ENCODE measurements around the gene STARD3NL.
"Not testable (repeated sequence)": the region's sequence is repeated elsewhere in the genome, so short reads cannot be mapped to it uniquely, and the experiment has no call there.

The STARD3NL gene

GRCh38 chr7:38269704-38270346 lies 91.8 kb downstream of the STARD3NL start:
- not testable (repeated sequence) for DNase-seq

- not testable (repeated sequence) for DNase-seq
Measured at GRCh38 chr7:38270405-38270804, 92.4 kb downstream of the STARD3NL start.

DNA sequence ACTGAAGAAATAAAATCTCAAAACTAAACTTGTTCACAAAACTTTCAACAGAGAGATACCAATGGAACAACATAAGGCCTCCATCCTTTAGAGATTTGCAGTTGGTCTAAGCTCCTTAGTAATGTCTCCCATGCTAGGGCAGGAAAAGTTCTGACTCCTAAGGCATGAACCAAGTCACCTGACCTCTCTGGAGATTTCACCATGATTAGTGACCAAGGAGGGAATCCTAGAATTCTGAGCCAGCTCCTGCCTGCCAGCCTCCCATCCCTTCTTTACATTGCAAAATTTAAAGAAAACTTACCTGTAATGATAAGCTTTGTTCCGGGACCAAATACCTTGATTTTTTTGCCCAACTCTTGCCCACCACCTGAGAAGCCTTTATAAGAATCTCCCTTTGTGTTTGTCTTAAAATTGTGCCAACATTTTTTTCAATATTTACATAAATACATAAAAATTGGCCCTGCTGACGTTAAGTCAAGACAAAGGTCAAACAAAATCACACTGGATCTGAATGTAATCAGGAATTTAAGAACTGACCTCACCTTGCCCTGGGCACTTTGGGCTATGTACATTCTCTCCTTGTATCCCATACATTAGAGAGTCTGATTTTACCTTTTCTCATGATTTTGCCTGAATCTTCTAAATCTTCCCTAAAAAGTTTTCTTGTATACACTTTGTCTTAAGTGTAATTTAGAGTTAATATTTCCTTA lies 95.4 kb downstream of the STARD3NL start, which contains the start of gene TARP:
Gene TARP (minus strand): TSS at position 351 of the 710 bp plus-strand sequence.
- DNase-seq: no peak

- DNase-seq: no peak
Measured at GRCh38 chr7:38274486-38274885, 96.4 kb downstream of the STARD3NL start.

DNA sequence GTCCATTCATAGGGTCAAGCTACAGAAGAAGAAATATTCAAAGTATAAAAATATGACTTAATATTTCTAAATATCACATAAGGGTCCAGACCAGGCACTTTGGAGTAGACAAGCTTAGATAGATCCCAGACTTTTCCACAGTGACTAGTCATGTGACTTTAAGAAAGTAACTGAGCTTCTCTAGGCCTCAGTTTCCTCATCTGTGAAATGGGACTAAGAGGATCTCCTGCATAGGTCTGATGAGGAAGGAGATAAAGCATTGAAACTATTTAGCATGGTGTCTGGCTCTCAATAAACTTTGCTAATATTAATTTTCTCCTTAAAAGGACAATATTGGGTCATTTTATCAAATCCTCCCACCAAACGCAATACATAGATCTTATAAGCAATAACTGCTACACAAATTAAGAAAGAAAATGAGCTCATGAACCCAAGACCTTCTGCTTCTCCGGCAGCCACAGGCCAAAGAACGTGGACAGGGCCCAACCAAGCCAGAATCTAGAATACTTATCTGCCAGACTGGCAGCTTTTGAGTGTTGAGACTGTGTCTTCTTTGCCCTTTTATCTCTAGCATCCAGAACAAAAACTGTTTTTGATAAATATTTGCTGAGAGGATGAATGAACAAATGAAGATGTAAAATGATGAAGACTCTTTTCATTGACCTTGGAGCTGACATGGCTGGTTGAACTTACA lies 97.0 kb downstream of the STARD3NL start:
- no peak for DNase-seq

DNA sequence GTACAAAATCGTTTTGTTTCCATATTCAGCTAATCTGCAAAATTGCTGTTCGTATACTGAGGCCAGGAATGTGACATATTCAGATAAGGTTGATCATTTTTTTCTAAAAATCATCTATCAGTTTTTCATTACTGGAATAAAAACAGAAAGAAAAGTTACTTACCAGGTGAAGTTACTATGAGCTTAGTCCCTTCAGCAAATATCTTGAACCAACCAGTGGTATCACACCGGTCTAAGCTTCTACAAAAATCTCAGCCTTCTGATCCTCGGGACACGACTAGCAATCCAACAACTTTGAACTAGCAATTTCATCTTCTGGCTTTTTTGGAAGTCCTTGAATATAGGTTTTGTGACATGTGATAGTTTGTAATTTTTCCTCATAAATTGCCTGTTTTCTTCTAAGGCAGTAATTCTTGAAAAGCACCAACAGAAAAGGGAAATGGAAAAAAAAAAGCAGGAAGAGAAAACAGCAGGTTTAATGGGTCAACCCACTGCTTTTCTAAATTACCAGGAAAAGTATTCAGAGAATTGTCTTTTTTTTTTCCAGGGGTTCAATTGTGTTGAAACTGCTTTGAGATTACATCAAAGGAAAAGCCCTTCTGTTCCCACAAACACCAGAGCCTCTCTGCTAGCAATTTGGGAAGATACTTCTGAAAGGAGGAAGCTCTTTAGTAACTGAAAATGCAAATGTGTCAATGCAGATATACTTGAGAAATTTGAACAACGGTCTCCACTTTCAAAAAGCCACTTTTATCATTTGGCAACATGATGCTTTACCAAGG lies 98.2 kb downstream of the STARD3NL start:
- DNase-seq: no peak

- no peak for DNase-seq
Measured at GRCh38 chr7:38280000-38280399, 102.0 kb downstream of the STARD3NL start.

All from C1 segment of cervical spinal cord (tissue), 14 donors.